Stimulated activated CD4-positive, alpha-beta T cell treated with anti-CD3 and anti-CD28 coated beads, Interleukin-1b, Interleukin-23, amount 100 ng/mL, for 24 hours (primary cell): ENCODE measurements around the gene SOX1.

Source experiments
- DNase-seq, 4 experiments: peaks; one replicate each; pipeline ENCODE4 v3.0.0-alpha.2; 2020; ENCODE audit warnings: low read depth in 4 of 4, low spot score in 1 of 4

Gene SOX1

GRCh38 chr13:112105244-112105681 lies 38.3 kb downstream of the SOX1 start:
- DNase-seq, result no peak

- DNase-seq, result no peak
Observed at GRCh38 chr13:112105892-112106291, 38.9 kb downstream of the SOX1 start.

GRCh38 chr13:112106478-112107141 lies 39.7 kb downstream of the SOX1 start:
- DNase-seq, result no peak

- no peak for DNase-seq
Observed at GRCh38 chr13:112107289-112107688, 40.3 kb downstream of the SOX1 start.

- DNase-seq, result no peak
Observed at GRCh38 chr13:112110479-112110878, 43.5 kb downstream of the SOX1 start.

GRCh38 chr13:112111239-112111857 lies 44.4 kb downstream of the SOX1 start:
- no peak for DNase-seq

GRCh38 chr13:112112534-112113276 lies 45.8 kb downstream of the SOX1 start:
- no peak for DNase-seq

- no peak for DNase-seq
Observed at GRCh38 chr13:112113348-112113747, 46.4 kb downstream of the SOX1 start.

- DNase-seq, result no peak
Observed at GRCh38 chr13:112113851-112114250, 46.9 kb downstream of the SOX1 start.

GRCh38 chr13:112114391-112114790 lies 47.4 kb downstream of the SOX1 start:
- no peak for DNase-seq

- no peak for DNase-seq
Observed at GRCh38 chr13:112115403-112116091, 48.6 kb downstream of the SOX1 start.

GRCh38 chr13:112116187-112116950 lies 49.4 kb downstream of the SOX1 start:
- no peak for DNase-seq

- DNase-seq, result no peak
Observed at GRCh38 chr13:112117258-112117954, 50.5 kb downstream of the SOX1 start.

- no peak for DNase-seq
Observed at GRCh38 chr13:112117955-112118302, 51.0 kb downstream of the SOX1 start.

- no peak for DNase-seq
Observed at GRCh38 chr13:112118451-112119064, 51.6 kb downstream of the SOX1 start.

- no peak for DNase-seq
Observed at GRCh38 chr13:112119192-112120030, 52.5 kb downstream of the SOX1 start.

GRCh38 chr13:112120031-112120373 lies 53.1 kb downstream of the SOX1 start:
- DNase-seq, result no peak
